ENCODE measurements around the gene OR10H1. TPM values are rescaled to one million over a fixed set of nuclear protein-coding genes. Genes with fewer than 3 reads are reported as not detected.
"Not testable (repeated sequence)": the region's sequence is repeated elsewhere in the genome, so short reads cannot be mapped to it uniquely, and the experiment has no call there.

OR10H1 gene
- total RNA-seq, 1 donor from 2014 or later = not detected

DNA sequence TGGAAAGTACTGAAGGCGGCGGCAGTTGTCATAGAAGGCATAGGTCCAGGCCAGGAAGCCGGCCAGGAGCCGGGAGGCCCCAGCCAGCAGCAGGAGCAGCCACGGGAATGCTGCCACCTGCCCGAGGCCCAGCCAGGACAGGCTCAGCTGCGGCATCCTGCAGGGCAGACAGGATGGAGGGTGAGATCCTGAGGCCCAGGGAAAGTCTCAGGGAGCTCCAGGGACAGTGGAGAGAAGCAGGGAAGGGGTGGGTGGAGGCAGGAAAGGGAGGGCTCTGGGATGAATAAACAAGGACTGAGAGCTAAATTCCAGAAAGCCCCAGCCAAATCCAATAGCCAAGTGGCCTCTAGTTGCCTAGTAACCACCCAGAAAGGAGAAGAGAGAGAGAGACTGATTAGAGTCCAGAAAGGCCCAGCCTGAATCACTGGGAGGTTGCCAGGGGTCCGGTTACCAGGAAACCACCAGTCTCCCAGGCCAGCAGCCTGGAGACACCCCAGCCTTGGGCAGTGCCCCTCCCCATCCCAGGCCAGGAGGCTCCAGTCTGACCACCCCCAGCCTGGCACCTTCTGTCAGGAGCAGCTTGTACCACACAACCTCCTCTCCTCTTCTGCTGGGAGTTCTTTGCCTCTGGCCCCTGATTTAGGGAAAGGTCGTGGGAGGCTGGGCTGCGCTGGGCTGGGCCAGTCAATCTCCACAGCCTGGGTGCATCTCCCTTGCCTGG is 35.5 kb downstream of the OR10H1 start:
- no peaks in the 10 kb centered on the region for H3K27me3 ChIP-seq (ENCODE audit: control insufficient read depth, insufficient read depth, low read length)
- no peaks in the 10 kb centered on the region for H3K36me3 ChIP-seq (ENCODE audit: control insufficient read depth, insufficient read depth, low read length)
- TF ChIP-seq, protein P1, sequence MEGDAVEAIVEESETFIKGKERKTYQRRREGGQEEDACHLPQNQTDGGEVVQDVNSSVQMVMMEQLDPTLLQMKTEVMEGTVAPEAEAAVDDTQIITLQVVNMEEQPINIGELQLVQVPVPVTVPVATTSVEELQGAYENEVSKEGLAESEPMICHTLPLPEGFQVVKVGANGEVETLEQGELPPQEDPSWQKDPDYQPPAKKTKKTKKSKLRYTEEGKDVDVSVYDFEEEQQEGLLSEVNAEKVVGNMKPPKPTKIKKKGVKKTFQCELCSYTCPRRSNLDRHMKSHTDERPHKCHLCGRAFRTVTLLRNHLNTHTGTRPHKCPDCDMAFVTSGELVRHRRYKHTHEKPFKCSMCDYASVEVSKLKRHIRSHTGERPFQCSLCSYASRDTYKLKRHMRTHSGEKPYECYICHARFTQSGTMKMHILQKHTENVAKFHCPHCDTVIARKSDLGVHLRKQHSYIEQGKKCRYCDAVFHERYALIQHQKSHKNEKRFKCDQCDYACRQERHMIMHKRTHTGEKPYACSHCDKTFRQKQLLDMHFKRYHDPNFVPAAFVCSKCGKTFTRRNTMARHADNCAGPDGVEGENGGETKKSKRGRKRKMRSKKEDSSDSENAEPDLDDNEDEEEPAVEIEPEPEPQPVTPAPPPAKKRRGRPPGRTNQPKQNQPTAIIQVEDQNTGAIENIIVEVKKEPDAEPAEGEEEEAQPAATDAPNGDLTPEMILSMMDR (IDR thresholded peaks at IDR 0.05; ENCODE audit: insufficient read depth, low read length, severe bottlenecking) = no peak
- DNase-seq (ENCODE audit: low read depth) = no peak
- no peak for FAIRE-seq
- H3K4me3 ChIP-seq (ENCODE audit: low read depth, low read length) = no peak overlapping the region

DNA sequence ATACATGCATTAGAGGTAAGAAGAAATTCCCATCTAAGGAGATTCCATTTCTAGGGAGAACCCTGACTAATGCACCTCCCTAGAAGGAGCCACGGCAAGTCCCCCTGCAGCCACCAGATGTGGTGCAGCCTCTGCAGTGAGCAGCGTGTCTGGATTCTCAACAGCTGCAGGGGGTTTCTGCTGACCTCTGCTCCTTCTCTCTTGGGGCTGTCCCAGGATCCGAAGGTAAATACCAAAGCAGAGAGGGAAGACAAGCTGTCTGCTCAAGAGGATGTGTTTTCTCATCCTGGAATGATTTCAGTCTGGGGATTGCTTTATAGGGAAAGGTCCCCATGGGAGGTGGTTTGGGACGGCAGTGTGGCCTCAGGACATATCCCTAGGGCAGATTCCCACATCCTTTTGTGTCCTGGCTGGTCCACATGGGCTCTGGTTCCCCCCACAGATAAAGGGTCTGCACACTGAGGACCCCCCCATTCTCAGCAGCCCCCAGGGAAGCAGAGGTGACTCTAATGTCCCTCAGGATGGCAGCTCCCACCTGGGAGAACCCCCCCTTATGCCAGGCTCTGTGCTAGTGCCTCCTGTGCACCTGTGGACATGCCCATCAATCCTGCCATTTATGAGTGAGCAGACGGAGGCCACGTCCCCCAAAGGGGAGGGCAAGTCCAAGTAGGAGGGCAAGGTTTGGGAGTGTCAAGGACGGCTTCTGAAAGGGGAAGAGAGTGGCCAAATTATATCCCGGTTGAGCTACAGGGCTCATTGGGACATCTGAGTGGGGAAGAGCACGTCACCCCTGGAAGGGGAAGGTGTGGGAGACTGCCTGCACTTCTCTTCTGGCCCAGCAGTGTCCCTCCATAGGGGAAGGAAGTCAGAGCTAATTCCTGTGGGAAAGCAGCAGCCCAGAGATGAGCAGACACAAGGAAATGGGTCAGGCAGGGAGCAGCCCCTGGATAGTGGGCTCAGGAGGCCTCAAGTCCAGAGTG is 38.2 kb downstream of the OR10H1 start:
- peak; percentile 79 for FAIRE-seq

DNA sequence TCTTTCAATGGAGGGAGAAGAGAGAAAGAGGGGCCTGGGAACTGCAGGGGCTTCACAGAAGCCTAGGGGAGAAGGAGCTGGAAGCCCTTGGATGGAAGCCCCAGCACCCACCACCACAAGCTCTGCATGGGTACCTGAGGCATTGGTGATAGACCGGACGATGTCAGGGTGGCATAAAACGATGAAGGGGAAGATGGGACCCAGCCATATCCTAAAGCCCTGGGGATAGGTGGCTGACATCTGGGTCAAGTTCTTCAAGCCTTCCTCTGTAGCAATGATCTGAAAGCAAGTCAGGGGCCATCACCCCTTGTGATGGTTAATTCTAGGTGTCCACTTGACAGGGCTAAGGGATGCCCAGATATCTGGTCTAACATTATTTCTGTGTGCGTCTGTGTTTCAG is 39.2 kb downstream of the OR10H1 start:
- no peak for FAIRE-seq
- no peak overlapping the region for H3K4me3 ChIP-seq (ENCODE audit: low read depth, low read length)
- TF ChIP-seq, protein P1 (IDR thresholded peaks at IDR 0.05; ENCODE audit: insufficient read depth, low read length, severe bottlenecking) = no peak
- H3K27me3 ChIP-seq (ENCODE audit: control insufficient read depth, insufficient read depth, low read length) = no peaks in the 10 kb centered on the region
- no peak for DNase-seq (ENCODE audit: low read depth)
- no peaks in the 10 kb centered on the region for H3K36me3 ChIP-seq (ENCODE audit: control insufficient read depth, insufficient read depth, low read length)

More for the DNA sequence above, 38.2 kb downstream of the OR10H1 start:
- Histone ChIP-seq H3K27me3 (ENCODE audit: control insufficient read depth, insufficient read depth, low read length) (no peaks in the 10 kb centered on the region), H3K36me3 (ENCODE audit: control insufficient read depth, insufficient read depth, low read length) (no peaks in the 10 kb centered on the region), H3K4me3 (ENCODE audit: low read depth, low read length) (no peak overlapping the region)
- no peak for DNase-seq (ENCODE audit: low read depth)
- TF ChIP-seq, protein P1 (IDR thresholded peaks at IDR 0.05; ENCODE audit: insufficient read depth, low read length, severe bottlenecking) = no peak

DNA sequence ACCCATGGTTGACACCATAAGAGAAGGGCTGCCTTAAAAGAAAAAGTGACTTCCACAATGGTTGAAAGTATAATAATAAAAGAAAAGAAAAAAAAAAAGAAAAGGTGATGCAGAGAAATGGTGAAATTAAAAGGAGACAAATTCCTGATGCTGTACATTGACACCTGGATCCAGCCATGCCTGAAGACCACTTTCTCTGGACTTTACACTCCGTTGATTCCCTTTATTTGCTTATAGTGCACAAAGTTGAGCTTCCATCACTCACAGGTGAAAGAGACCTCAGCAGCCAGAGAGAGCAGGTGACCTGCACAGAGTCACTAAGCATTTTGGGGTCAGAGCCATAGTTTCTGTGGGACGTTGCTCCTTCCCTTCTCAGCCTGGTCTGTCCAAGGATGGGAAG is 40.2 kb downstream of the OR10H1 start:
- DNase-seq (ENCODE audit: low read depth) (no peak), FAIRE-seq (no peak)
- Histone ChIP-seq H3K4me3 (ENCODE audit: low read depth, low read length) (no peak overlapping the region), H3K27me3 (ENCODE audit: control insufficient read depth, insufficient read depth, low read length) (no peaks in the 10 kb centered on the region), H3K36me3 (ENCODE audit: control insufficient read depth, insufficient read depth, low read length) (no peaks in the 10 kb centered on the region)
- TF ChIP-seq, protein P1 (IDR thresholded peaks at IDR 0.05; ENCODE audit: insufficient read depth, low read length, severe bottlenecking) = no peak

DNA sequence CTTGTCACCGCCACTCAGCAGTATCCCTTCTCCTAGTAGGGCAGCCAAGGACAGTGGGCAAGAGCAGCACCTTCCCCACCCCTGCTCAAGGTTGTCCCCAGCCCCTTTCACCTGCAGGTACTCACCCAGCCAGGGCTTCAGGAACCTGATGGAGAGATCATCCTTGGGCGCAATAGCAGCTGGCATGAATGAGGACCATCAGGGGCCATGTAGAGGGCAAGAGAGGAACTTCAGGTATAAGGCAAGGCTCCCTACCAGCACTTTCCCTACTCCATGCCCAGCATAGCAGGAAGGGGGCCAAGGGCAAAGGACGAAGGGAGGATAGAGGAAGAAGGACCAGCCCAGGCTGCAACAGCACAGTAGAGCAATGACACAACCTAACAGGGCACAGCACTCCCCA is 41.3 kb downstream of the OR10H1 start:
- not testable (repeated sequence) for DNase-seq (ENCODE audit: low read depth); H3K36me3 ChIP-seq (ENCODE audit: control insufficient read depth, insufficient read depth, low read length); H3K27me3 ChIP-seq (ENCODE audit: control insufficient read depth, insufficient read depth, low read length); H3K4me3 ChIP-seq (ENCODE audit: low read depth, low read length); FAIRE-seq

DNA sequence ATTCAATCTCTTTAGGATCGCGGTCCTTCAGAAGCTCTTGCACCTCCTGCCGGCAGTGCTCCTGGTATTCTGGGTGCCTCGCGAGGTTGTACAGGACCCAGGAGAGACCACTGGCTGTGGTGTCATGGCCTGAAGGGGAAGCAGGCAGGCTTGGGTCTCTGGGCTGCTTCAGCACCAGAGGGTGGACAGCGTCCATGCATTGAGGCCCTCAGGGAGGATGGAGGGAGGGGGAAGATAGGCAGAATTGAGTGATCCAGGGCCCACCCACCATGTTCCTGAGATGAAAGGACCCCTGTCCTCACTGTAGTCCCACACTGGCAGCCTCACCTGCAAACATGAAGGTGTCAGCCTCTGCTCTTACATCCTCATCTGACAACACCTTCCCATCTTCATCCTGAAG is 45.9 kb downstream of the OR10H1 start:
- DNase-seq (ENCODE audit: low read depth) = no peak
- H3K36me3 ChIP-seq (ENCODE audit: control insufficient read depth, insufficient read depth, low read length) = no peaks in the 10 kb centered on the region
- no peaks in the 10 kb centered on the region for H3K27me3 ChIP-seq (ENCODE audit: control insufficient read depth, insufficient read depth, low read length)
- H3K4me3 ChIP-seq (ENCODE audit: low read depth, low read length) = no peak overlapping the region
- TF ChIP-seq, protein P1 (IDR thresholded peaks at IDR 0.05; ENCODE audit: insufficient read depth, low read length, severe bottlenecking) = no peak
- FAIRE-seq = no peak

All from bronchial epithelial cell (primary cell).